ENCODE measurements around the gene TBC1D5.
A peak's percentile ranks its signal among the peaks of the same experiment; 100 is the strongest.

Gene TBC1D5

DNA sequence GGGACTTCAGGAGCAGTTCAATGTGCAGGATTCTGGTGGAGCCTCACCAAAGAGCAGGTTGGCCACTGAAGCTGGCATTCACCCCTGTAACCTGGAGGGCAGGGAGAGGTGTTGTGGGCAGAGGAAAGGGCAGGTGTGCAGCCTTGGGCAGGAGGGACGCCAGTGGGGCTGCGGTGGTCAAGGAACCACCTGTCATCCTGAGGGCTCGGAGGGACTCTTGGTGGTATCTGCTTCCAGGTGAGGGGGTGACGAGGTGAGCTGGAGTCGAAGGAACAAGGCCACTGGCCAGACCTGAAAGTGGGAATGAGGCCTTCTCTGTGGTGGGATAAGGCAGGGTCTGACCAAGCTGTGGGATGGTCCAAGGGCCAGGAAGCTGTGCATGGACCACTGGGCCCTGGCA, 588.2 kb downstream of the TBC1D5 start:
- H3K9me3 Mint-ChIP-seq: peaks cover 25% of the 10 kb centered on the region
- peaks cover 3% of the 10 kb centered on the region for H3K27me3 Mint-ChIP-seq (ENCODE audit: low read depth)
- no peak overlapping the region for H3K27ac Mint-ChIP-seq
- peaks cover 41% of the 10 kb centered on the region for H3K36me3 Mint-ChIP-seq (ENCODE audit: low read depth)
- peaks cover 48% of the 10 kb centered on the region for H3K4me1 Mint-ChIP-seq (ENCODE audit: low read depth)
- no peak overlapping the region for H3K4me3 Mint-ChIP-seq

DNA sequence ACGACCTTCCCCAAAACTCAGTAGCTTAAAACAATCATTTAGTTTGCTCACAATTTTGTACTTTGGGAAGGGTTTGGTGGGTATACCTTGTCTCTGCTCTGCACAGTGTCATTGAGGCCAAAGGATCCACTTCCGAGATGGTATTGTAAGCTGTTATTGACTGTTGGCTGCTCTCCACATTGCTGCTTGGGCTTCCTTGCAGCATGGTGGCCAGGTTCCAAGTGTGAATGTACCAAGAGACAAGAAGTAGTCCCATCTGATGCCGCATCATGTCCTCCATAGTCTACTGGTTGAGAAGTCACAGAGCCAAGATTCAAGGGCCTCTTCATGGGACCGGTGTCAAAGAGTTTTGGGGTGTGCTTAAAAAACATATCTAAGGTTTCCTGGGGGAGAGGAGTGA, 589.2 kb downstream of the TBC1D5 start:
- H3K4me3 Mint-ChIP-seq: no peak overlapping the region
- H3K9me3 Mint-ChIP-seq: peaks cover 25% of the 10 kb centered on the region
- H3K36me3 Mint-ChIP-seq (ENCODE audit: low read depth): peaks cover 41% of the 10 kb centered on the region
- H3K27ac Mint-ChIP-seq: no peak overlapping the region
- peaks cover 3% of the 10 kb centered on the region for H3K27me3 Mint-ChIP-seq (ENCODE audit: low read depth)
- H3K4me1 Mint-ChIP-seq (ENCODE audit: low read depth): peaks cover 49% of the 10 kb centered on the region

- H3K27ac Mint-ChIP-seq: peak overlapping the region; percentile 84
- H3K36me3 Mint-ChIP-seq (ENCODE audit: low read depth): peaks cover 39% of the 10 kb centered on the region
- H3K4me1 Mint-ChIP-seq (ENCODE audit: low read depth): peaks cover 52% of the 10 kb centered on the region
- peaks cover 25% of the 10 kb centered on the region for H3K9me3 Mint-ChIP-seq
- H3K27me3 Mint-ChIP-seq (ENCODE audit: low read depth): peaks cover 3% of the 10 kb centered on the region
- H3K4me3 Mint-ChIP-seq: peak overlapping the region; percentile 49
Observed at GRCh38 chr3:17151598-17152373, 590.6 kb downstream of the TBC1D5 start.

GRCh38 chr3:17149076-17149475, 593.4 kb downstream of the TBC1D5 start:
- H3K36me3 Mint-ChIP-seq (ENCODE audit: low read depth): peaks cover 30% of the 10 kb centered on the region
- H3K27ac Mint-ChIP-seq: no peak overlapping the region
- H3K4me1 Mint-ChIP-seq (ENCODE audit: low read depth): peaks cover 66% of the 10 kb centered on the region
- no peak overlapping the region for H3K4me3 Mint-ChIP-seq
- H3K9me3 Mint-ChIP-seq: peaks cover 25% of the 10 kb centered on the region
- peaks cover 3% of the 10 kb centered on the region for H3K27me3 Mint-ChIP-seq (ENCODE audit: low read depth)

DNA sequence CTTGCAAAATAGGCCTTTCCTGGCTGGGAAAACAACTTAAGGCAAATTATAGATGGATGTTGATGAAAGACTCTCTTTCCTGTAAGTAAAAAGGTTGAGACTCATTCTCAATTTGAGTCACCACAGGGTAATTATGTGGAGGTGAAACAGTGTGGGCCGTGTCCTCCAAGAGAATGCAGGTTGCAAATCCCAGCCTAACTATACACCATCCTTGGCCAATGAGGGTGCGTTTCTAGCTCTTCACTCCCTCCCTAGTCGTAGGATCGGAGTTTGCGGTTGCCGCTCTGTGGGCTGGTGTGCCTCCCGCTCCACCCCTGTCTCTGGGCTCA, 597.8 kb downstream of the TBC1D5 start:
- peak overlapping the region; percentile 56 for H3K4me3 Mint-ChIP-seq
- no peaks in the 10 kb centered on the region for H3K9me3 Mint-ChIP-seq
- H3K36me3 Mint-ChIP-seq (ENCODE audit: low read depth): peaks cover 7% of the 10 kb centered on the region
- H3K27ac Mint-ChIP-seq: peak overlapping the region; percentile 39
- peaks cover 44% of the 10 kb centered on the region for H3K4me1 Mint-ChIP-seq (ENCODE audit: low read depth)
- peaks cover 5% of the 10 kb centered on the region for H3K27me3 Mint-ChIP-seq (ENCODE audit: low read depth)

GRCh38 chr3:17143893-17144664, 598.4 kb downstream of the TBC1D5 start:
- Mint-ChIP-seq H3K9me3 (no peaks in the 10 kb centered on the region), H3K36me3 (ENCODE audit: low read depth) (peaks cover 6% of the 10 kb centered on the region), H3K4me1 (ENCODE audit: low read depth) (peaks cover 41% of the 10 kb centered on the region), H3K27ac (peak overlapping the region; percentile 39), H3K27me3 (ENCODE audit: low read depth) (peaks cover 5% of the 10 kb centered on the region), H3K4me3 (peak overlapping the region; percentile 56)

GRCh38 chr3:17142516-17142915, 599.9 kb downstream of the TBC1D5 start:
- H3K4me3 Mint-ChIP-seq: no peak overlapping the region
- no peak overlapping the region for H3K27ac Mint-ChIP-seq
- peaks cover 5% of the 10 kb centered on the region for H3K27me3 Mint-ChIP-seq (ENCODE audit: low read depth)
- no peaks in the 10 kb centered on the region for H3K9me3 Mint-ChIP-seq
- H3K4me1 Mint-ChIP-seq (ENCODE audit: low read depth): peaks cover 31% of the 10 kb centered on the region
- peaks cover 6% of the 10 kb centered on the region for H3K36me3 Mint-ChIP-seq (ENCODE audit: low read depth)

GRCh38 chr3:17141699-17142098, 600.7 kb downstream of the TBC1D5 start:
- Mint-ChIP-seq H3K4me1 (ENCODE audit: low read depth) (peaks cover 31% of the 10 kb centered on the region), H3K27me3 (ENCODE audit: low read depth) (peaks cover 5% of the 10 kb centered on the region), H3K27ac (no peak overlapping the region), H3K9me3 (no peaks in the 10 kb centered on the region), H3K36me3 (ENCODE audit: low read depth) (peaks cover 6% of the 10 kb centered on the region), H3K4me3 (no peak overlapping the region)

DNA sequence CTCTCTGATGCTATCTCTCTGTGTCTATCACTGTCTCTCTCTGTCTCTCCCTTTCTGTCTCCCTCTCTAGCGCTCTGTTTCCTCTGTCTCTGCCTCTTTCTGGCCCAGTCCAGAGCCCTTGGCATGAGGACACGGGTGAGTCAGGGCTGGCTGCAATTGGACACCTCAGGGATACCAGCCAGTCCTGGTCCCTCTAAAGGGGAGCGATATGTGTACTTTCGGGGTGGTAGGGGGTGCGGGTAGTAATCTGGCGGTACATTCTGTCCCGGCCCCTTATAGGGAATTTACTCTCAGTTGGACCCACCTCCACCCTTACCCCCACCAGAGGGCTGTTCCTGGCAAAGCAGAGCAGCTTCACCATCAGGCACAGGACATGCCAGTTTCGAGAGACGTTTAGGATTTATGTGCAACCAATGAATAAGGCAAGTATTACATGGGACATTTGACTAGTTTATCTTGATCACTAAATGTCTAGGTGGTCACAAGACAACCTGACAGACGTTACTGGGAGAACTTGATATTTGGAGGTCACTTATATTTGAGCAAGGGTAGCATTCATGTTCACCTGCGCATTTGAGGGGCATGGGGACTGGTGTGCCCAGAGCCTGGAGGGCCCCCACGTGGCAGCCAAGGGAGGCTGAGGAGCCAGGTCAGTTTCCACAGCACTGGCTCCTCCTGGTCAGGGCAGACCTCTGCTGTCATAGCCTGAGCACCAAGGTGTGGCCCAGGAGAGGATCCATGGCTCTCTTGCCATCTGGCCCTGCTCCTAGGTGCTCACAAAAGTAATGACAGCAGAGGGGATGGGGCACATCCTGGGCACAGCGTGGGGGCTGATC, 601.5 kb downstream of the TBC1D5 start:
- Mint-ChIP-seq H3K4me1 (ENCODE audit: low read depth) (peaks cover 24% of the 10 kb centered on the region), H3K9me3 (no peaks in the 10 kb centered on the region), H3K36me3 (ENCODE audit: low read depth) (peaks cover 6% of the 10 kb centered on the region), H3K4me3 (no peak overlapping the region), H3K27me3 (ENCODE audit: low read depth) (peaks cover 5% of the 10 kb centered on the region), H3K27ac (no peak overlapping the region)

GRCh38 chr3:17138246-17139039, 604.0 kb downstream of the TBC1D5 start:
- peaks cover 5% of the 10 kb centered on the region for H3K27me3 Mint-ChIP-seq (ENCODE audit: low read depth)
- H3K27ac Mint-ChIP-seq: no peak overlapping the region
- H3K4me3 Mint-ChIP-seq: no peak overlapping the region
- H3K36me3 Mint-ChIP-seq (ENCODE audit: low read depth): peaks cover 2% of the 10 kb centered on the region
- no peaks in the 10 kb centered on the region for H3K9me3 Mint-ChIP-seq
- peaks cover 4% of the 10 kb centered on the region for H3K4me1 Mint-ChIP-seq (ENCODE audit: low read depth)

DNA sequence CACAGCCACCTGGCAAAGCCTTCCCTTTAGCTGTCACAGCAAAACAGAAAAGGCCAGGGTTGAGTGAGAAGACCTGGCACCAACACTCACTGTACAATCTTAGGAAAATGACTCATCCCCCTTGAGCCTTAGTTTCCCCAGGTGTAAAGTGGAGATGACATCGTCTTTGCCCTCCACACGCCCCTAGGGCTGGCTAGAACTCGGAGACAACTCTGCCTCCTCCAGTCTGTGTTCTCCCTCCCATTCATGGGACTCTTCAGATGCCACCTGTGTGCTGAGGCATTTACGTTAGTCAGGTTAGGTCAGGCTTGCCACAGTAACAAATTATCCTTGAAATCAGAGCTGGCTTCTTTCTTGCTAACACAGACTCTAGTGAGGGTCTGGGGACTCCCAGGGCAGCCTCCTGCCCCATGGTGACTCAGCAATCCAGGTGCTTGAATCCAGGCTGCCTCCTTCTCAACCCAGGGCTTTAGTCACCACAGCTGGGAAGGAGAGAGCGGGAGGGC, 605.1 kb downstream of the TBC1D5 start:
- no peak overlapping the region for H3K4me3 Mint-ChIP-seq
- H3K4me1 Mint-ChIP-seq (ENCODE audit: low read depth): no peaks in the 10 kb centered on the region
- H3K27ac Mint-ChIP-seq: no peak overlapping the region
- H3K36me3 Mint-ChIP-seq (ENCODE audit: low read depth): no peaks in the 10 kb centered on the region
- peaks cover 5% of the 10 kb centered on the region for H3K27me3 Mint-ChIP-seq (ENCODE audit: low read depth)
- H3K9me3 Mint-ChIP-seq: no peaks in the 10 kb centered on the region

- no peak overlapping the region for H3K27ac Mint-ChIP-seq
- H3K9me3 Mint-ChIP-seq: no peaks in the 10 kb centered on the region
- H3K4me3 Mint-ChIP-seq: no peak overlapping the region
- H3K36me3 Mint-ChIP-seq (ENCODE audit: low read depth): no peaks in the 10 kb centered on the region
- H3K4me1 Mint-ChIP-seq (ENCODE audit: low read depth): no peaks in the 10 kb centered on the region
- peaks cover 5% of the 10 kb centered on the region for H3K27me3 Mint-ChIP-seq (ENCODE audit: low read depth)
Observed at GRCh38 chr3:17136136-17136721, 606.2 kb downstream of the TBC1D5 start.

- peaks cover 5% of the 10 kb centered on the region for H3K27me3 Mint-ChIP-seq (ENCODE audit: low read depth)
Observed at GRCh38 chr3:17135696-17136095, 606.7 kb downstream of the TBC1D5 start.

More at GRCh38 chr3:17135696-17136095, 606.7 kb downstream of the TBC1D5 start:
- Mint-ChIP-seq H3K36me3 (ENCODE audit: low read depth) (no peaks in the 10 kb centered on the region), H3K4me1 (ENCODE audit: low read depth) (no peaks in the 10 kb centered on the region), H3K9me3 (no peaks in the 10 kb centered on the region), H3K4me3 (no peak overlapping the region), H3K27ac (no peak overlapping the region)

All from T-helper 1 cell treated with Interleukin-12 subunit alpha and Interleukin-12 subunit beta and Interleukin-4 antibody, amounts not matched to agents 30 μg/mL and 1 μg/mL, for 36 hours (primary cell).